DMS 273 (cell line): ENCODE results near the gene OCA2.

ENCODE experiments used
- DNase-seq: peaks from one replicate; lab custom pipeline; 2025; ENCODE audit not compliant: unreplicated experiment; lab: John Stamatoyannopoulos, UW

OCA2 gene

DNA sequence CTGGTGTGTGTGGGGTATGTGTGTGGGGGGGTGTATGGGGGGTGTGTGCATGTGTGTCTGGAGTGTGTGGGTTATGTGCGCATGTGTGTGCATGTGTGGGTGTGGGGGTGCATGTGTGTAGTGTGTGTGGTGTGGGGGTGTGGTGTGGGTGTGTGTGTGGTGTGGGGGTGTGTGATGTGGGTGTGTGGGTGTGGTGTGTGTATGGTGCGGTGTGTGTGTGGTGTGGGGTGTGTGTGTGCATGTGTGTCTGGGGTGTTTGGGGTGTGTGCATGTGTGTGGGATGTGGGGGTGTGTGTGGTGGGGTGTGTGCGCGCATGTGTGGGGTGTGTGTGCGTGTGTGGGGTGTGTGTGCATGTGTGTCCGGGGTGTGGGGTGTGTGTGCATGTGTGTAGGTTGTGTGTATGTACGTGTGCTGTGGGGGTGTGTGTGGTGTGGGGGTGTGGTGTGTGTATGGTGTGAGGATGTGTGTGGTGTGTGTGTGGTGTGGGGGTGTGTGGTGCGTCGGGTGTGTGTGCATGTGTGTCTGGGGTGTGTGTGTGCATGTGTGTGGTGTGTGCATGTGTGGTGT lies 6.2 kb upstream of the OCA2 start:
- DNase-seq, result no peak

DNA sequence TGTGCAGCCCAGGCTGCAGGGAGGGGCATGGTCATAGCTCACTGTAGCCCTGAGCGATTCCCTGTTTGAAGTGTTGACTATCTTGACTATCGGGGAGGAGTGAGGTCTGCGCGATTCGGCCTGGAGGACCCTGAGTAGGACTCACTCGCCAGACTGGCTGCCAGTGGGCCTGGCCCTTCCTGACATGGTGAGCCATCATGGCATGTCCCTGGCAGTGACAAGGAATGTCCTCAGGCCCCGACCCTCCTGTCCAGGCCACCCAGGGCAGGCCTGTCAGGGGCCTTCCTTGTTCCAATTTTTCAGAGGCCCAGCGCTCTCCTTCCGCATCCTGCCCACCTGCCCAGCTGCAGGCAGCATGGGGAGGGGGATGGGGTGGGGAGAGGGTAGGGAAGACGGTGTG lies 5.2 kb upstream of the OCA2 start:
- no peak for DNase-seq

DNA sequence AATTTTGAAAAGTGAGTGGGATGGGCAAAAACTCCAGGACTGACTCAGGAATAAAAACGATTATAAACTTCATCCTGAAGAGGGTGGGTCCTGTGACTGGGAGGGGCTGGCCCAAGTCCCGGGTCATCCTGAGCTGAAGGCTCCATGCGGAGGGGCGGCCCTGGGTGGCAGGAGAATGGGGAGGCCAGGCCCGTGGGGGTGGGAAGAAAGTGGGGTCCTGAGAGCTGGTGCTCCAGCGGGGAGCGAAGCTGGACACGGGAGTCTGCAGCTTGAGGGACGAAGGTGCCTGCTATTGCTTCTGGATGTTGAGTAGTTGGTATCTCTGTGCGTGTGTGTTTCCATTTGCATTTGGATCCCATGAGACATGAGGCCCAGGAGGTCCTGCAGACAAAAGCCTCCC lies 4.7 kb upstream of the OCA2 start:
- DNase-seq, result no peak

- DNase-seq, result no peak
These were observed 2.9 kb upstream of the OCA2 start for GRCh38 chr15:28101983-28102441.

- DNase-seq, result no peak
These were observed 2.1 kb upstream of the OCA2 start for GRCh38 chr15:28101201-28101600.

DNA sequence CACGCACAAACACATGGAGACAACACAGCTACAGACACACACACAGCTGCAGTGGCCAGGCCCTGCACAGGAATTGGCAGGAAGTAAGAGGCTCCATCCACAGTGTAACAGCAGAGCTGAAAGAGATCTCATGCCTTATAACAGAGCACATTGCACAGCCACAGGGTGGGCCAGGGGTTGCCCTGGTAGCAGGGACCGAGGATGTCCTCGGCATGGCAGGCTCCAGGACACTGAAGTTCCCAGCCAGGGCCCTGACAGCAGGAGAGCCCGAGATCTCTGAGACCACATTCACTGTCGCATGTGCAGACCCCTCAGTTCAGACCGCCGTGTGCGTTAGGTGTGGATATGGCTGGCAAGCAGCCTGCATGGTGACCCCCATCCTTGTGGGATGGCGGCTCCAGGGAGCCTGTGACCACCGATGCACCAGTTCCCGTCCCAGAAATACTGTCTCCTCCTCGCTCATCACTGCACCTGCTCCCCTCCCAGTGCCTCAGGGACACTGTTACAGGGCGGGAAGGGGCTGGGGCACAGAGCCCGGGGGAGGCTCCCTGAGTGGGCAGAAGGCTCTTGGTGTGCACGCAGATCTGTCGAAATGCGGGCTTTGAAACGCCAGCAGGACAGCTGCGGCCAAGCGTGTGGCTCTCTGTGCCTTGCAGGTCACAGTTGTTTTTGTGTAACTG lies 1.5 kb upstream of the OCA2 start:
- DNase-seq, result no peak

- no peak for DNase-seq
These were observed 533 bp upstream of the OCA2 start for GRCh38 chr15:28099555-28100140.

- DNase-seq, result peak; percentile 65
These were observed 752 bp downstream of the OCA2 start for GRCh38 chr15:28098360-28098765.

DNA sequence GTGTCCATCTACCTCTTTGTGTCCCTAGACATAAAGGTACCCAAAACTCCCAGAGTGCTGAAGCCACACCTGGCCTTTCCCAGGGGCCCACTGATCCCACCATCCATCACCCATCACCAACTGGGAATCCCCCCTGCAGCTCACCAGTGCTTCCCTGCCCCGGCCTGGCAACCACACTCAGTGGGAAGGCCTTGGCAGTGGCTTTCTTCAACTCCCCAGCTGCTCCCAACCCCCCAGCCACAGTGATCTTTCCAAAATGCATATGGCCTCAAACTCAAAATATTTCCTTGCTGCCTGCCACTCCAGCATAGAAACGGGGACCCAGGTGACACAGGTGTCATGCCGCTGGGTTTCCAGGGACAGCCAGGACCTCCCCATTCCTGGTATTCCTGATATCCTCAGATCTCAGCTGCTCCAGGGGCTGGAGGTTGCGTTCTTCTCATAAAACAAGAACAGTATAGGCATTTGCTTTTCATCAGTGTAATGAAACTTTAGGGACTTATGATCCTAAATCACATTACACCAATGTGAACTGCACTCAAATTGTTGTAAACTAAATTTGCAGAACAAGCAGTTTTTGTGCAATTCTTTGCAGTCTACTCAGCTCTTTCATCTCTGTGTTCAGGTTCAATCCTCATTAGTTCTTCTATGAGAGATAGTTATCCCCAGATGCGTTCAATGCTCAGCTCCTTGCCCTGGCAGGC lies 1.3 kb downstream of the OCA2 start:
- DNase-seq, result peak; percentile 22

DNA sequence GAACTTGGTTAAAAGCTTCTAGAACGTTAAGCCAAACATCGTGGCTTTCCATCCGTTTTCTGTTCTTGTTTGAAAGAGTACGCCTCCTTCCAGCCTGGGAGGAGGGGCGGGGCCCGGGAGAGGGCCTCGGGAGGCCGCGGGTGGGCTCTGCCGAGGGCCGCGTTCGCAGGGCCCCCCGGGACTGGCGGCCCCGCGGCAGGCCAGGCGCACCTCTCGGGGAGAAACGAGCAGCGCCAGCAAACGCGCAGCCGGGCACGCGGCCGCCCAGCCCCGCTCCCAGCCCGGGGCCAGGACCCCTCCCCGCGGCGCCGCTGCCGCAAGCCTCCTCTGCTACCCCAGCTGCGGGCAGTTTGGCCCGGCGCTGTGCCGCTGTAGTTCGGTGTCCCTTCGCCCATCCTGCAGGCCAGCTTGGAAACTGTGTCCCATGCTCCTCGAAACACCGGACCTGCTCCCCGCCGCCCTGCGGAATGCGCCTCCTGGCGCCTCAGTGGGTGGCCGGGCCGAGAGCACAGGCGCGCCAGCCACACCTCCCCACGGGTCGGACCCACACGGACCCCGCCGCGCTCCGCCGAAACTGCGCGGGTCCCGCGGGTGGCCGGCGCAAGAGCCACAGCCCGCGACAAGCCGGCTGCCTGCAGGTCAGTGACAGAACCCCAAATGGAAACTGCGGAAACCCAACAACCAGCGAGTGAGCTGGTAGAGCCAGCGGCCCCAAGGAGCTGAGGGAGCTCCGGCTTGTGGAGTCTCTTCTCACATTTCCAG lies 2.3 kb downstream of the OCA2 start:
- DNase-seq, result peak; percentile 40

DNA sequence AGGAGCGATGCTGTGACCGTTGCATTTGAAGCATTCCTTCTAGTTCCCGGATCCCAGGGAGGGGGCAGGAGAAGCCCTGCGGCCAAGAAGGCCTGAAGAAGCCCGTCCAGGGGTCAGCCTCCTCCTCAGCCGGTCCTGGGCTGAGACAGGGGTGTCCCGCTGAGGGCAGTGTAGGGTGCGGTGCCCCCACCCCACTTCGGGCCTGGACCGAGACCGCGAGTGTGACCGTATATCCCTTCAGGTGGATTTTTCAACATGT lies 2.8 kb downstream of the OCA2 start:
- DNase-seq, result no peak

GRCh38 chr15:28094732-28095521 lies 4.2 kb downstream of the OCA2 start:
- peak; percentile 53 for DNase-seq

DNA sequence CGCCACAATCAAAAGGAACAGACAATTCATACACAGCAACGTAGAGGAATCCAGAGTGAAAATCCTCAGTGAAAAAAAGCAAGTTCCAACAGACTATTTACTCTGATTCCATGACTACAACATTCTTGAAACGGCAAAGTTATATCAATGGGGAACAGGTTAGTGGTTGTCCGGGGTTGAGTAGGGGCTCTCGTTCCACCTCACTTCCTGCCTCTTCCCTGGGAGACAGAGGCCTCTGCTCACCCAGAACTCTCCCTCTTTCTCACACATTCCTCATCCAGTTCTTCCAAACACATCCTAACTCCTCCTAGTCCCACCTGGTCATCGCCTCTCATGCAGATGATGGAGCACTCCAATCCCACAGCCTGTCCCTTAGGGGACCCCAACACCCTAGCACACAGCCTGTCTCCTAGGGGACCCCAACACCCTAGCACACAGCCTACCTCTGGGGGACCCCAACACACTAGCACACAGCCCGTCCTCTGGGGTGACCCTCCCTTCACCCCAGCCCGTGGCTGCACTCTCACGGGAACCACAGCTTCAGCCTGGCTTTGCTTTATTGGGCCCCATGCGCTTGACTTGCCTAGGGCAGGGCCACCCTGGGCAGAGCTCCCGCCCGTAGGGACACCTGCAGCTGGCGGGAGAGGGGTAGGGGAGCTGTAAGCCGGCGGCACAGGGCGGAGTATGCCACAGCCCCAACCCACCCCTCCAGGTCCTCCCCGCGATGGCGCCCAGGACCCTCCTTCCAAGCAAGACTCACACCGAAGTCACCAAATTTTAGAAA lies 5.2 kb downstream of the OCA2 start:
- no peak for DNase-seq

DNA sequence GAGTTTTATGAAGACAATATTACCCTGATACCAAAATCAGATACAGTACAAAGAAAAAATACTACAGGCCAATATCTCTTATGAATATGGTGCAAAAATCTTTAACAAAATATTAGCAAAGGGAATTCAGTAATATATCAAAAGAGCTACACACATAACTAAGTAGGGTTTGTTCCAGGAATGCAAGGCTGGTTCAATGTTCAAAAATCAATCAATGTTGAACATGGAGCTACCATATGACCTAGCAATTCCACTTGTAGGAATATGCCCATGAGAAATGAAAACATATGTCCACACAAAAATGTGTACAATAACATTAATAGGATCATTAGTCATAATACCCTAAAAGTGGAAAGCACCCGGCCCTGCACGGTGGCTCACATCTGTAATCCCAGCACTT lies 7.8 kb downstream of the OCA2 start:
- DNase-seq, result no peak

- peak; percentile 79 for DNase-seq
These were observed 12.9 kb downstream of the OCA2 start for GRCh38 chr15:28086175-28086703.

DNA sequence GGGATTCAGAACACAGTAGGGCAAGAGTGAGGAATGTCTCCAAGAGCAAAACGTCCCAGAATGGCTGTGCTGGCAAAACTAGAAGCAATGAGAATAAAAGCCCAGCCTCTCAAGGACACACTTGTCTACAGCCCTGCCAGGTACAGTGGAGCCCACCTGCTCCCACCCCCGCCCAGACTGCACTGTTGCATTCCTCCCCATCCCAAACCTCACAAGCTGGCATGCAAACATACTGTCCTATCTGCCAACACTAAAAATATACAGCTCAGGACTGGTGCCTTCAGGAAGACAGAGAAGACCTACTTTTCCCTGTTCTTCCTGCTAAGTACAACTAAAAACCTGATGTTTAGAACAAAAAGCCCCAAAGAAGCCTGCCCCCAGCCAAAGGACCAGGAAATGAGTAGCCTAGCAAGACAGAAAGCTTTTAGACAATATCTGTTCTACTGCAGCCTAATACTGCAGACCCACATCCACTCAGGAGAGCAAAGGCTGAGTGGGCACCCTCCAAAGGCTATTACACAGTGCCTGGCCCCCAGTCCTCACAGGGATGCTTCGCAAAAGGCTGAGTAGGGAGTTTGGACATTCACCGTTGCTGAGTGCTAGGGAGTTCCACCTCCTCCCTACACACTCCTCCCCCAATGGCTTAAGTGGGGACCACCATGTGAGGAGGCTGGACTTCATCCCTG lies 13.5 kb downstream of the OCA2 start:
- no peak for DNase-seq

DNA sequence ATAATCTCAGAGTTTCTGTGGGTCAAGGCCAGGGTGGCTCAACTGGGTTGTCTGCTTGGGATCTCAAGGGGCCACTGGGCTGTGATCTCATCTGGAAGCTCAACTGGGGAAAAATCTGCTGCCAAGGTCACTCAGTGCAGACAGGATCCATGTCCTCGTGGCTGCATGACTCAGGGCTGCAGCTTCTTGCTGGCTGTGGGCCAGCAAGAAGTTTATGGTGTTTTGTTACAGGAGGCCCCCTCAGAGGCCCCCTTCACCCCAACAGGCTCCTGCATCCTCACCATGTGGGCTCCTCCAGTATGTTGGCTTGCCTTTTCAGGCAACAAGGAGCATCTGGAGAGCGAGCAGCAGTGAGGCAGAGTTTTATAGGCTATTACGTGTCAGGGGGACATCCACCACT lies 14.6 kb downstream of the OCA2 start:
- no peak for DNase-seq

DNA sequence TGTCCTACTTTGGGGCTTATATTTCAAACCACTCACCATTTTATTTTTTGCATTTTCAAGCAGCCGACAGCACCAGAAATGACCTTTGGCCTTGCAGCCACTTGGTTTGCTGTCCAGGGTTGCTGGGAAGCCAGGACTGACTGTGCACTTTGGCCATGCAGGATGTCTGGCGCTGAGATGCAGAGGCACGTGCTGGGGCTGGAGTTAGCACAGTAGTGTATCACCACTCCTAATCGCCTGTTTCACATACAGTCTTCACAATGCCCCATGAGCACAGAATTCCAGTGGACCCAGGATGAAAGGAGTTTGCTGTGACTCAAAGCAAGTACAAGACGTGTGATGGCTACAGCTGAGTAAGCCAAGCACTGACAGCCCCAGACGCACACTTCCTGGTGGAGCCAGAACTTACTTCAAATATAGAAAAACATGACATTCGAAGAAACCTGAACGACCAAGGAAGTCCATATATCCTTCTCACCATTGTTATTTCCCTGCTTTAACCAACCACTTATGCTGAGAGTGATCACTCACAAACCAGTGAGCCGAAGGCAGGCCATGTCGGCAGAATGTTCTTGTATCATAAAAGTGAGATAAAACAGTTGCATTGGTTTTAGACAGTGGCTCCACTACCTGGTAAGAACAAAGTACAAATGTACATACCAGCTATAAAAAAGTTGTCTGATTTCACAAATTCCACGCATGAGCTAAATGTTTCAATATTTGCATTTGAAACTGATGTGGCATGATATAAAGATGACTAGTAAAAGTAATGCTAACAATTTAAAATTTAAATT lies 16.0 kb downstream of the OCA2 start:
- no peak for DNase-seq
